Adrenal gland (tissue), 12 donors: Measurements from ENCODE around the gene SRCIN1. TPM values are rescaled to one million over a fixed set of nuclear protein-coding genes. Genes with fewer than 3 reads are reported as not detected.
A peak's percentile ranks its signal among the peaks of the same experiment; 100 is the strongest.

ENCODE experiments used
- DNase-seq, 7 donors: peaks; one replicate each; pipeline ENCODE4 v3.0.0-alpha.2; 2019 to 2020
- H3K27ac ChIP-seq, 5 donors: fragments of 200-600 bp; sonication (generic) in 4 of 5; 1 replicate in 3 of 5; 2 replicates in 2 of 5; pipeline versions ENCODE4 v1.5.1 to v1.8.0; 2016 to 2020; ENCODE audit warnings: mild to moderate bottlenecking in 1 of 5
- H3K27me3 ChIP-seq: fragments of 200-600 bp; 2 replicates; pipeline ENCODE4 v1.8.0; 2021
- H3K36me3 ChIP-seq, 2 donors: fragments of 200-600 bp; replicated peaks in 1 of 2; 1 replicate in 1 of 2; 2 replicates in 1 of 2; pipeline versions ENCODE4 v1.5.1 to v1.8.0; 2018 to 2022
- H3K4me1 ChIP-seq, 2 donors: fragments of 200-600 bp; replicated peaks in 1 of 2; 1 replicate in 1 of 2; 2 replicates in 1 of 2; pipeline versions ENCODE4 v1.5.1 to v1.8.0; 2018 to 2021
- H3K4me3 ChIP-seq, 4 donors: fragments of 200-600 bp; sonication (generic) in 3 of 4; one replicate each; pipeline ENCODE4 v1.5.1; 2016 to 2018
- H3K9me3 ChIP-seq, 3 donors: fragments of 200-600 bp; sonication (generic) in 1 of 3; replicated peaks in 1 of 3; 1 replicate in 2 of 3; 2 replicates in 1 of 3; pipeline versions ENCODE4 v1.5.1 to v1.8.0; 2016 to 2021
- CTCF ChIP-seq, 6 experiments: fragments of 450-650 bp in 4 of 6; fragments of 200-600 bp in 2 of 6; sonication (generic) in 1 of 6; IDR thresholded peaks; 1 replicate in 5 of 6; 2 replicates in 1 of 6; pipeline versions ENCODE4 v1.5.1 to v1.8.0; 2016 to 2021; ENCODE audit warnings: antibody characterized with exemption in 6 of 6, mild to moderate bottlenecking in 2 of 6, moderate library complexity in 1 of 6
- POLR2A ChIP-seq, 2 donors: fragments of 450-650 bp; IDR thresholded peaks; one replicate each; pipeline ENCODE4 v1.6.1; 2017; ENCODE audit warnings: antibody characterized with exemption in 2 of 2, mild to moderate bottlenecking in 2 of 2, moderate library complexity in 1 of 2
- WGBS, 4 donors: extraction: QIAGEN DNeasy Blood & Tissue Kit in 2 of 4; methylation state at CpG; one replicate each; pipeline versions ENCODE4 v1.1.5 to v1.1.7; 2013 to 2017; 5-methylcytosine and 5-hydroxymethylcytosine counted together
- intact Hi-C, 2 donors: fragments of 100-400 bp; cut with DNase I; formaldehyde crosslinking; loops; one replicate each; pipeline versions ENCODE4 v1.14.1 to v1.15.0; 2022 to 2023
- polyA plus RNA-seq, 3 donors: library from polyadenylated mRNA; stranded (reverse); fragments of 200-250 nt in 2 of 3; fragments of 350-450 nt in 1 of 3; fragmentation: Illumina TruSeq in 1 of 3; extraction: RNeasy Lipid Tissue Mini Kit (QIAGEN cat#74804) in 1 of 3; gene quantifications; one replicate each; pipeline ENCODE4 v1.2.3, GENCODE V29; 2013 to 2014
- total RNA-seq, 9 donors: library from RNA; depleted of rRNA in 4 of 9; stranded (reverse); fragments of >200 nt in 4 of 9; fragments of 120-200 nt in 1 of 9; fragmentation: NEBNext Ultra II Directional in 1 of 9; extraction: Animal tissue kit (Norgen Biotek cat#: 25700) in 1 of 9; gene quantifications; one replicate each; pipeline versions ENCODE4 v1.1.0 to v1.2.4, GENCODE V29; 2013 to 2023
- donor health status: healthy with polysubstance abuse.
- donor health status: Bipolar disorder and iron deficiency.
- donor health status: DM: yes; HTN: yes; CAD: no.
- donor health status: DM: no; HTN: no; CAD: no.
- donor health status: DM: no; HTN: no; CAD: no.
- donor health status: DM: yes; HTN: yes; CAD: no.

Gene SRCIN1
- total and polyA plus RNA-seq, 12 donors, result 0.44 to 33.1 (median 1.6) TPM; not detected in 2

GRCh38 chr17:38603786-38604478, 1.8 kb downstream of the SRCIN1 start:
- no peaks in the 10 kb centered on the region for H3K9me3 ChIP-seq
- no peak overlapping the region for H3K4me3 ChIP-seq
- TF ChIP-seq POLR2A (IDR thresholded peaks at IDR 0.05), result no peak
- TF ChIP-seq CTCF (IDR thresholded peaks at IDR 0.05), result no peak
- intact Hi-C loops, result no loop called here
- H3K36me3 ChIP-seq, result no peaks in the 10 kb centered on the region
- no peak for DNase-seq
- peaks cover 30% of the 10 kb centered on the region for H3K27me3 ChIP-seq
- WGBS, 4 donors, result 47 to 55% (median 52%) methylated on average over 6 of the region's 6 CpGs
- no peak overlapping the region for H3K27ac ChIP-seq
- H3K4me1 ChIP-seq, result peaks cover 5 to 7% of the 10 kb centered on the region in 2 donors

GRCh38 chr17:38602956-38603785, 2.6 kb downstream of the SRCIN1 start:
- 52 to 65% (median 58%) methylated on average over 13 of the region's 13 CpGs for WGBS, 4 donors
- DNase-seq, result no peak
- peaks cover 22% of the 10 kb centered on the region for H3K27me3 ChIP-seq
- intact Hi-C loops, result no loop called here
- H3K9me3 ChIP-seq, result no peaks in the 10 kb centered on the region
- no peaks in the 10 kb centered on the region for H3K36me3 ChIP-seq
- TF ChIP-seq CTCF (IDR thresholded peaks at IDR 0.05) (no peak), POLR2A (IDR thresholded peaks at IDR 0.05) (no peak)
- no peak overlapping the region for H3K27ac ChIP-seq
- no peak overlapping the region for H3K4me3 ChIP-seq
- peaks cover 5 to 7% of the 10 kb centered on the region in 2 donors for H3K4me1 ChIP-seq

GRCh38 chr17:38602453-38602852, 3.3 kb downstream of the SRCIN1 start:
- Histone ChIP-seq H3K4me1 (peaks cover 5 to 7% of the 10 kb centered on the region in 2 donors), H3K4me3 (no peak overlapping the region), H3K9me3 (no peaks in the 10 kb centered on the region), H3K36me3 (no peaks in the 10 kb centered on the region), H3K27me3 (peaks cover 16% of the 10 kb centered on the region), H3K27ac (no peak overlapping the region)
- 13 to 22% (median 18%) methylated on average over 2 of the region's 2 CpGs for WGBS, 4 donors
- TF ChIP-seq POLR2A (IDR thresholded peaks at IDR 0.05) (no peak), CTCF (IDR thresholded peaks at IDR 0.05) (no peak)
- DNase-seq, result no peak
- intact Hi-C loops, result no loop called here

GRCh38 chr17:38601539-38602351, 4.0 kb downstream of the SRCIN1 start:
- peaks cover 5 to 7% of the 10 kb centered on the region in 2 donors for H3K4me1 ChIP-seq
- peaks cover 9% of the 10 kb centered on the region for H3K27me3 ChIP-seq
- 20 to 31% (median 25%) methylated on average over 21 to 24 of the region's 24 CpGs for WGBS, 4 donors
- no peak for DNase-seq
- TF ChIP-seq CTCF (IDR thresholded peaks at IDR 0.05) (no peak), POLR2A (IDR thresholded peaks at IDR 0.05) (no peak)
- H3K36me3 ChIP-seq, result no peaks in the 10 kb centered on the region
- no peak overlapping the region for H3K4me3 ChIP-seq
- H3K27ac ChIP-seq, result peak overlapping the region in 1 of 5 donors; percentile 21
- intact Hi-C loops, result no loop called here
- H3K9me3 ChIP-seq, result no peaks in the 10 kb centered on the region
